HEK293 (cell line): ENCODE results near the gene METTL26.

Experiments used
- CTCF ChIP-seq: fragments of 450-650 bp; formaldehyde crosslinking; IDR thresholded peaks from 2 replicates; pipeline ENCODE4 v1.5.1; 2016; ENCODE audit warnings: missing biosample characterization, missing genetic modification characterization
- EGR2 ChIP-seq: fragments of 450-650 bp; formaldehyde crosslinking; IDR thresholded peaks from 2 replicates; pipeline ENCODE4 v1.5.1; 2016; ENCODE audit warnings: low read depth, missing biosample characterization, missing genetic modification characterization
- MZF1 ChIP-seq: fragments of 450-650 bp; formaldehyde crosslinking; IDR thresholded peaks from 2 replicates; pipeline ENCODE4 v1.5.1; 2017; ENCODE audit warnings: missing biosample characterization, missing genetic modification characterization, borderline replicate concordance
- ZFP41 ChIP-seq: fragments of 450-650 bp; formaldehyde crosslinking; IDR thresholded peaks from 2 replicates; pipeline ENCODE4 v1.5.1; 2016; ENCODE audit warnings: missing biosample characterization, missing genetic modification characterization, borderline replicate concordance
- ZNF121 ChIP-seq: fragments of 450-650 bp; formaldehyde crosslinking; IDR thresholded peaks from 2 replicates; pipeline ENCODE4 v1.5.1; 2016; ENCODE audit warnings: missing biosample characterization, missing genetic modification characterization
- ZNF24 ChIP-seq: fragments of 450-650 bp; formaldehyde crosslinking; IDR thresholded peaks from 2 replicates; pipeline ENCODE4 v1.5.1; 2016; ENCODE audit warnings: missing biosample characterization, missing genetic modification characterization
- ZNF600 ChIP-seq: fragments of 450-650 bp; formaldehyde crosslinking; IDR thresholded peaks from 2 replicates; pipeline ENCODE4 v1.5.1; 2016; ENCODE audit warnings: missing biosample characterization, missing genetic modification characterization
- TF ChIP-seq, protein P1 (sequence below): fragments of 450-650 bp; formaldehyde crosslinking; IDR thresholded peaks from 2 replicates; pipeline ENCODE4 v1.5.1; 2016; ENCODE audit warnings: missing biosample characterization, missing genetic modification characterization

- TF ChIP-seq CTCF (tag by site-specific recombination) (no peak), ZNF121 (tag by site-specific recombination) (no peak), ZNF24 (tag by site-specific recombination) (no peak), ZNF600 (tag by site-specific recombination) (peak; percentile 45; the same call in 1 of the 2 replicates), EGR2 (tag by site-specific recombination) (no peak), ZFP41 (no peak), MZF1 (tag by site-specific recombination) (no peak)
- TF ChIP-seq, protein P1, sequence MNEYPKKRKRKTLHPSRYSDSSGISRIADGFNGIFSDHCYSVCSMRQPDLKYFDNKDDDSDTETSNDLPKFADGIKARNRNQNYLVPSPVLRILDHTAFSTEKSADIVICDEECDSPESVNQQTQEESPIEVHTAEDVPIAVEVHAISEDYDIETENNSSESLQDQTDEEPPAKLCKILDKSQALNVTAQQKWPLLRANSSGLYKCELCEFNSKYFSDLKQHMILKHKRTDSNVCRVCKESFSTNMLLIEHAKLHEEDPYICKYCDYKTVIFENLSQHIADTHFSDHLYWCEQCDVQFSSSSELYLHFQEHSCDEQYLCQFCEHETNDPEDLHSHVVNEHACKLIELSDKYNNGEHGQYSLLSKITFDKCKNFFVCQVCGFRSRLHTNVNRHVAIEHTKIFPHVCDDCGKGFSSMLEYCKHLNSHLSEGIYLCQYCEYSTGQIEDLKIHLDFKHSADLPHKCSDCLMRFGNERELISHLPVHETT (tag by site-specific recombination): no peak
Observed at GRCh38 chr16:647173-647902, 11.2 kb upstream of the METTL26 start.
